Measurements from ENCODE around the gene IGFLR1.

- no peak for TF ChIP-seq CTCF (IDR thresholded peaks at IDR 0.05 in 4 of 5, conservative IDR thresholded peaks at IDR 0.05 in 1 of 5)
- TF ChIP-seq POLR2A (IDR thresholded peaks at IDR 0.05) = no peak
Observed at GRCh38 chr19:35751839-35752745, 9.8 kb upstream of the IGFLR1 start.
